GM12874 (cell line): ENCODE measurements around the gene MTA2.

ENCODE experiments used
- CTCF ChIP-seq: IDR thresholded peaks from 2 replicates; pipeline ENCODE4 v1.5.1; 2011; ENCODE audit warnings: low read depth, mild to moderate bottlenecking, control low read depth, low read length, moderate library complexity; ENCODE audit not compliant: insufficient read depth

Gene MTA2

GRCh38 chr11:62602141-62603071, 741 bp upstream of the MTA2 start:
- TF ChIP-seq CTCF: no peak

- no peak for TF ChIP-seq CTCF
Measured at GRCh38 chr11:62601122-62601371, 618 bp downstream of the MTA2 start.

GRCh38 chr11:62600367-62601121, 1.1 kb downstream of the MTA2 start:
- TF ChIP-seq CTCF: no peak

- no peak for TF ChIP-seq CTCF
Measured at GRCh38 chr11:62599901-62600300, 1.8 kb downstream of the MTA2 start.

GRCh38 chr11:62599069-62599696, 2.5 kb downstream of the MTA2 start:
- TF ChIP-seq CTCF: no peak

- TF ChIP-seq CTCF: no peak
Measured at GRCh38 chr11:62595124-62595523, 6.5 kb downstream of the MTA2 start.

GRCh38 chr11:62593434-62594044, 8.1 kb downstream of the MTA2 start:
- TF ChIP-seq CTCF: peak; percentile 73
